Measurements from ENCODE around the gene NEUROD1.

Gene NEUROD1

DNA sequence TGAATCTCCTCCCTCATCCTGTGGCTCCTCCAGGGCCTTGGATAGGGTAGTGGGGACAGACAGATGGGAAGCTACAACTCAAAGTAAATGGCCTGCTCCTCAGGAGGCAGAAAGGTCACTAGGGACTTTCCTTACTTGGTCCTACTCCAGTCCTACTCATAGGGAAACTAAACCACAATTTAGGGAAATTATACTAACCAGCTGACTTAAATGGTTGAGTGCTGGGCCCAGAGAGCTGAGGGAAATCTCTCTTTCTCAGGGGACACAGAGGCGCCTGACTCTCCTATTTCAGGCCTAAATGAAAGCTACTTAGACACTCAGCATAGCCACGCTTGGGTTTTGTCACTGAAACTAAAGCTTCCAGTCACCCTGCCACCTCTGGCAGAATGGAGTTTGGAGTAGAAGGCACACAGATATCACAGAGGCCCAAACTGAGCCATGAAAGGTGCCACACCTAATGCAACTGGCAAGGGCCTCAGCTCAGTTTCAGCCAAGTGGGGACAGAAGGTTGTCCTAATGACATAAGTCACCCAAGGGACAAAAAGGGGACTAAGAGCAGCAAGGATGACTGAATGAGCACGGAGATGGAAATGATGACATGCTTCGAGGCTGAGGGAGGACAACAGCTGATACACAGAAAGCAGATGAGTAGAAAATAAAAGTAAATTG lies 47.5 kb downstream of the NEUROD1 start:
- no peak for DNase-seq

DNA sequence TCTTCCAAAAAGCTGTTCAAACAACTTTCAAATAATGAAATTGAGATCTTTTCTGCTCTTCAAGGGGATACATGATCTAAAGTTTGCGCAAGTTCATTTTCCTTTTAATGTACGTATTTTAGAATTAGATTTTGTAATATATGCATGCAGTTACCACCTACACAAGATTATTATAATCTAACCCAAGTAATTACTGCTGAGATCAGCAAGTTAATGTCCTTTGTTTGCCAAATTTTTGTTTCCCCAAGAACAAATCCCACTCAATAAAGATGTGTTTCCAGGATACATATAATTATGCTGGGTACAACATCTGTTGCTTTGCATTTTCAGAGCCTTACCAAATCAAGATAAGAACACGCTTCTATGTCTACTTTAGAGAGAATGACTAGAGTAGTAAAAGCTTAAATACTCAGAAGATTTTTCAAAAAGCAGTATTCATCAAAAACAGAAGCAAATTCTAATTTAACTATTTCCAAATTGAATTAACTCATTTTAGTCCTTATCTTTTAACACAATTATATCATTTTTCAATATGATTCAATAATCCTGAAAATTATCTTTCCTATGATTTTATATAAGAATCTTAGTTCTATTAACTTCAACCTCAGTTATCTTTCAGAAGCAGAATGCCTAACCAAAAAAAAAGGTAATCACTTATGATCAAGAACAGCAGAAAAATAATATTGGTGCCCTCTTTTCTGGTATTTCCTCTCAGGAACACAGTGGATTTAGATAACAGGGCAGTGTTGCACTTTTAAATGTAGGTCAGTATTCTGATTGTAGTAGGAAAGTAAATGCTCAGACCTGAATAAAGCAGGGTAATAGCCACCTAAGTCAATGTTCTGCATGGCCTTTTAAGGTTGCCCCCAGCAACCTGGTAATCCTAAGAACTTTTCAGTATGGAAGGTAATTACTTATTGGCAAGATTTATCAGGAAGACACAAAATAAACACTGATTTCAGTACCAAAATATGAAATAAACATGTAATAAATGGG lies 51.4 kb downstream of the NEUROD1 start:
- no peak for DNase-seq

DNA sequence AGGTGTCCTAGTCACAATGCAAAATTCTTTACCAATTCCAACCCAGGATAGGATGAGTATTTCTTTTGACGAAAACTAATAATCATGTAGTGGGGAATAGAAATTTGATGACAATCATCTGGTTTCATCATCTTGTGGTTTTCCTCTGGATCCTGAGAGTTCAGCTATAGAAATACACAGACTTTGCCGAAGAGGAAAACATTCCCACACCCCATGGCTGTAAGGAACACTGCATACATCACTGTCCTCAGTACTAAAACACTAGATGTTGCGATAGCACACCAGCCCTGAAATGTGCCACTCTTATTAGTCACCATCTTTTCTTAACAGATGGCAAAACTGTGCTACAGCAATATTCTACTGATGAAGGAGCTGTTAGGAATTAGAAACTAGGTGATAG lies 52.8 kb downstream of the NEUROD1 start:
- no peak for DNase-seq

DNA sequence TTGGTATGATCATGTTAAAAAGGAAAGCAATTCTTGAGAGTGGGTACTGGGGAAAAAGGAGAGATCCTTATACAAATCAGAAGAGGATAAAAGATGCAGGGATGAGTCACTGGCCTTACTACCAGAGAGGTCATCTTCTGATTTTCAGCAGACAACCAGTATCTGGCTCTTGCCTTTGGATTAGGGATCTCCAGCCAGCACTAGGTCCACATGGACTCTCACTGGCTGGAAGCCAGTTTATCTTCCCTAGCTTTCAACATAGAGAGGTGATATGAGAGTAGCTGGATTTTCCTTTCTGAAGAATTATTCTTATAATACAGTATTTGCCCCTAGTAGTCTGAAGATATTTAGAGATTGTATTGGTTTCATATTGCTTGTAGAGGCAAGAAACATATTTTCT lies 53.6 kb downstream of the NEUROD1 start:
- DNase-seq, result peak in 1 of 2 experiments; percentile 31
